Osteoblast (primary cell): ENCODE measurements around the gene SEPHS2. TPM values are rescaled to one million over a fixed set of nuclear protein-coding genes. Genes with fewer than 3 reads are reported as not detected.

Experiments used
- DNase-seq: peaks from one replicate; pipeline ENCODE4 v3.0.0; 2011; ENCODE audit warnings: low spot score, mixed read lengths; ENCODE audit not compliant: insufficient read length; ENCODE audit errors: missing footprints
- H2AFZ ChIP-seq: 2 replicates; pipeline ENCODE4 v1.6.0; 2011; ENCODE audit warnings: mild to moderate bottlenecking, low read length
- H3K27ac ChIP-seq: 2 replicates; pipeline ENCODE4 v1.5.1; 2011; ENCODE audit warnings: mild to moderate bottlenecking, low read depth, low read length, moderate library complexity
- H3K27me3 ChIP-seq: 2 replicates; pipeline ENCODE4 v1.6.0; 2012; ENCODE audit warnings: mild to moderate bottlenecking, control low read depth, inconsistent platforms, low read length, moderate library complexity; ENCODE audit not compliant: insufficient read depth
- H3K36me3 ChIP-seq: 2 replicates; pipeline ENCODE4 v1.5.1; 2011; ENCODE audit warnings: mild to moderate bottlenecking, low read length, control low read depth, moderate library complexity; ENCODE audit not compliant: insufficient read depth
- H3K4me1 ChIP-seq: 2 replicates; pipeline ENCODE4 v1.5.1; 2011; ENCODE audit warnings: mild to moderate bottlenecking, low read length, control low read depth, moderate library complexity; ENCODE audit not compliant: insufficient read depth
- H3K4me2 ChIP-seq: 2 replicates; pipeline ENCODE4 v1.6.0; 2011; ENCODE audit warnings: mild to moderate bottlenecking, low read length; ENCODE audit not compliant: insufficient read depth
- H3K4me3 ChIP-seq: fragments of 200-600 bp; sonication (generic); 3 replicates; pipeline ENCODE4 v1.5.1; 2012; ENCODE audit warnings: mild to moderate bottlenecking, low read length, inconsistent platforms; ENCODE audit not compliant: insufficient read depth
- H3K79me2 ChIP-seq: 2 replicates; pipeline ENCODE4 v1.6.0; 2012; ENCODE audit warnings: mild to moderate bottlenecking, low read length, control low read depth, inconsistent platforms; ENCODE audit not compliant: insufficient read depth
- H3K9me3 ChIP-seq: 2 replicates; pipeline ENCODE4 v1.5.1; 2011; ENCODE audit warnings: low read depth, low read length, control low read depth
- H4K20me1 ChIP-seq: 2 replicates; pipeline ENCODE4 v1.6.0; 2012; ENCODE audit warnings: mild to moderate bottlenecking, low read length, control low read depth; ENCODE audit not compliant: insufficient read depth
- small RNA-seq: library from RNA; depleted of rRNA; stranded (forward); fragments of <200 nt; gene quantifications from one replicate; pipeline ENCODE3, GENCODE V24; 2012
- total RNA-seq: library from RNA; depleted of rRNA; stranded (reverse); fragments of >200 nt; gene quantifications from 2 replicates; pipeline ENCODE4 v1.2.3, GENCODE V29; 2012
- TF ChIP-seq, protein P1 (sequence below): IDR thresholded peaks from 2 replicates; pipeline ENCODE4 v1.5.1; 2011; ENCODE audit warnings: mild to moderate bottlenecking, low read depth, low read length, moderate library complexity; ENCODE audit errors: extremely low read depth

Gene SEPHS2
- total RNA-seq, 1 donor: 20.3 TPM

DNA sequence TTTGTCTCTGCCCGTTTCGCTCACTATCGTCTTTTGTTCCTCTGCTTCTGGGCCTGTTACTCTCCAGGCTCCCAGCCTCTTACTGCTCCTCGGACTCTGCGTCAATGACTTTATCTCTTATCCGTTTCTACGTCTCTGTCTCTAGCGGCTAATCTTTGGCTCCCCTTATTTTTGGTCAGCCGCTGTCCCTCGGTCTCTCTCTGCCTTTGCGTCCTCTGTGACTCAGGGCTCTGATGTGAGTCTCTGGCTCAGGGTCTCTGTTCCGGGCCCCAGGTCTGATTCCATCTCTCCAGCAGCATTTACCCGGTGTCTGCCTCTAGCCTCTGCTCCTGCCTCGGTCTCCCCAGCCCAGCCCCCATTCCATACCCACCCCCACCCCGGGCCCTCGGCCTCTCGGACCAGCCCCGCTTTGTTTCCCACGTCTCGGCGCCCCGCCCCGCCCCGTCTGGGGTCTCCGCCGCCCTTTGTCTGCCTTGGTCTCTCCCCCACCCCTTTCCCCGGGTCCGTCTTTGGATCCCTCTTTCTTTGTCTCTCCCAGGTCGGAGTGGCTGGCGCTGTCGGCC is 51.0 kb downstream of the SEPHS2 start:
- Histone ChIP-seq H3K4me1 (peaks cover 20% of the 10 kb centered on the region), H3K27ac (peak overlapping the region; percentile 69), H3K4me3 (peak overlapping the region; percentile 92), H4K20me1 (no peaks in the 10 kb centered on the region), H3K79me2 (peaks cover 17% of the 10 kb centered on the region), H3K27me3 (no peaks in the 10 kb centered on the region), H3K4me2 (peak overlapping the region; percentile 84), H2AFZ (peak overlapping the region; percentile 89), H3K36me3 (peaks cover 4% of the 10 kb centered on the region), H3K9me3 (no peaks in the 10 kb centered on the region)
- TF ChIP-seq, protein P1, sequence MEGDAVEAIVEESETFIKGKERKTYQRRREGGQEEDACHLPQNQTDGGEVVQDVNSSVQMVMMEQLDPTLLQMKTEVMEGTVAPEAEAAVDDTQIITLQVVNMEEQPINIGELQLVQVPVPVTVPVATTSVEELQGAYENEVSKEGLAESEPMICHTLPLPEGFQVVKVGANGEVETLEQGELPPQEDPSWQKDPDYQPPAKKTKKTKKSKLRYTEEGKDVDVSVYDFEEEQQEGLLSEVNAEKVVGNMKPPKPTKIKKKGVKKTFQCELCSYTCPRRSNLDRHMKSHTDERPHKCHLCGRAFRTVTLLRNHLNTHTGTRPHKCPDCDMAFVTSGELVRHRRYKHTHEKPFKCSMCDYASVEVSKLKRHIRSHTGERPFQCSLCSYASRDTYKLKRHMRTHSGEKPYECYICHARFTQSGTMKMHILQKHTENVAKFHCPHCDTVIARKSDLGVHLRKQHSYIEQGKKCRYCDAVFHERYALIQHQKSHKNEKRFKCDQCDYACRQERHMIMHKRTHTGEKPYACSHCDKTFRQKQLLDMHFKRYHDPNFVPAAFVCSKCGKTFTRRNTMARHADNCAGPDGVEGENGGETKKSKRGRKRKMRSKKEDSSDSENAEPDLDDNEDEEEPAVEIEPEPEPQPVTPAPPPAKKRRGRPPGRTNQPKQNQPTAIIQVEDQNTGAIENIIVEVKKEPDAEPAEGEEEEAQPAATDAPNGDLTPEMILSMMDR: no peak
- DNase-seq: peak; percentile 96

Small RNA genes within 50 kb of the gene (small RNA-seq; reads per million reads assigned to genes)
- gene RF00019: not detected
- 5.4 reads per million, percentile 87 among the genes with 10 or more reads in this experiment for gene RF00406
- gene RNU7-61P: not detected

Other genes with a start within 250 kb of the SEPHS2 start
- 4.1 and 6.2 TPM in 2 replicates for gene SULT1A3, start 246.6 kb downstream of the SEPHS2 start, total RNA-seq
- 5.9 and 7.2 TPM in 2 replicates for gene NPIPB13, start 197.4 kb downstream of the SEPHS2 start, total RNA-seq
- 30.9 and 32.9 TPM in 2 replicates for gene CD2BP2, start 90.6 kb downstream of the SEPHS2 start, total RNA-seq
- gene TBC1D10B, start 75.4 kb downstream of the SEPHS2 start, total RNA-seq: 26.5 and 31.5 TPM in 2 replicates
- gene MYL11, start 71.1 kb downstream of the SEPHS2 start, total RNA-seq: not detected in 2 replicates
- 0.29 TPM in 1 of 2 replicates, not detected in the other for gene SEPTIN1, start 63.3 kb downstream of the SEPHS2 start, total RNA-seq
- gene ZNF48, start 50.5 kb downstream of the SEPHS2 start, total RNA-seq: 10.0 and 10.9 TPM in 2 replicates
- gene ZNF771, start 38.3 kb downstream of the SEPHS2 start, total RNA-seq: 10.9 and 14.8 TPM in 2 replicates
- gene DCTPP1, start 15.8 kb downstream of the SEPHS2 start, total RNA-seq: 13.6 and 13.8 TPM in 2 replicates
- 0.36 TPM in 1 of 2 replicates, not detected in the other for gene ITGAL, start 26.9 kb upstream of the SEPHS2 start, total RNA-seq
- 22.7 and 25.0 TPM in 2 replicates for gene ZNF768, start 80.7 kb upstream of the SEPHS2 start, total RNA-seq
- gene ZNF747, start 89.0 kb upstream of the SEPHS2 start, total RNA-seq: 16.6 and 17.1 TPM in 2 replicates
- 5.3 and 7.6 TPM in 2 replicates for gene ZNF764, start 112.5 kb upstream of the SEPHS2 start, total RNA-seq
- gene ZNF688, start 125.8 kb upstream of the SEPHS2 start, total RNA-seq: 10.9 and 12.3 TPM in 2 replicates
- 13.4 and 13.6 TPM in 2 replicates for gene ZNF785, start 139.8 kb upstream of the SEPHS2 start, total RNA-seq
- 7.1 and 8.3 TPM in 2 replicates for gene ZNF689, start 164.5 kb upstream of the SEPHS2 start, total RNA-seq
- 6.8 and 8.0 TPM in 2 replicates for gene PRR14, start 205.1 kb upstream of the SEPHS2 start, total RNA-seq
- gene FBRS, start 212.6 kb upstream of the SEPHS2 start, total RNA-seq: 24.5 and 30.8 TPM in 2 replicates